ENCODE measurements around the gene TMCC3.

The TMCC3 gene

GRCh38 chr12:94590428-94590827, 59.9 kb downstream of the TMCC3 start:
- no peak for DNase-seq (ENCODE audit: low read depth)
- no peak overlapping the region for H3K4me3 ChIP-seq (ENCODE audit: control insufficient read depth, low read depth, low read length)
- TF ChIP-seq CTCF (IDR thresholded peaks at IDR 0.05; ENCODE audit: control insufficient read depth, insufficient read depth, low read depth, low read length, missing control alignments), result no peak

DNA sequence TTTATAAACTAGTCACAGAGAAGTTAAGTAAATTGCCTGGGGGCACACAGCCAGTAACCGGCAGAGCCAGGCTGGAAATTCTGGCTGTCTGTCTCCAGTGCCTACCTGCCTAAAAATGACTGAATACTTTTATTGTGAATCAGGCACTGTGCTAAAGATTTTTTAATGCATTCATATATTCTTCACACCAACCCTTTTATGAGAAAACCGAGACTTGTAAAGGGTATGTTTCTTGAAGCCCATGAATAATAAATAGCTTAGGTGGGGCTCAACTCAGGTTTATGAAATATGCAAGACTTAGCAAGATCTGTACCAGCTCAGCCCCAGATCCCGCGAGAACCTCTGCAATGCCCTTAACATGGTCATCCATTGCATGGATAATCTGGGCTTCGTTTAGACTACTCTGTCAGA, 60.8 kb downstream of the TMCC3 start:
- no peak overlapping the region for H3K4me3 ChIP-seq (ENCODE audit: control insufficient read depth, low read depth, low read length)
- no peak for TF ChIP-seq CTCF (IDR thresholded peaks at IDR 0.05; ENCODE audit: control insufficient read depth, insufficient read depth, low read depth, low read length, missing control alignments)
- no peak for DNase-seq (ENCODE audit: low read depth)

DNA sequence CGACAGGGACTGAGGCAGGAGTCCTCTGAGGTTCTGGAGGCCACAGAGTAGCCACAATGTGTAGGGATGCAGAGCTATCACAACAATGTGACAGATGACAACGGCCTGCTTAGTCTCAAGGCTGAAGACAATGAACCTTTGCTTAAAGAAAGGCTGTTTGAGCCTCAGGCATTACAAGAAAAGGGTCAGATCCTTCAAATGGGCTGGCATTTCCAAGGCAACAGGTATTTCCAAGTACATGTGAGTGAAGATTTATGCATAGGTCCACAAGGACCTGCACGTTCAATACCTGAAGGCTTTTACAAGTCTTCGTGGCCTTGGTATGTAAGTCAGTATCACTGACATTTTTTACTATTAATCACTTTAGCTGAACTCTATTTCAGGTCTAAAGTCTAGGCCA, 62.0 kb downstream of the TMCC3 start:
- no peak for DNase-seq (ENCODE audit: low read depth)
- no peak for TF ChIP-seq CTCF (IDR thresholded peaks at IDR 0.05; ENCODE audit: control insufficient read depth, insufficient read depth, low read depth, low read length, missing control alignments)
- H3K4me3 ChIP-seq (ENCODE audit: control insufficient read depth, low read depth, low read length), result no peak overlapping the region

- no peak for TF ChIP-seq CTCF (IDR thresholded peaks at IDR 0.05; ENCODE audit: control insufficient read depth, insufficient read depth, low read depth, low read length, missing control alignments)
- no peak for DNase-seq (ENCODE audit: low read depth)
Measured at GRCh38 chr12:94587266-94588241, 62.8 kb downstream of the TMCC3 start.

DNA sequence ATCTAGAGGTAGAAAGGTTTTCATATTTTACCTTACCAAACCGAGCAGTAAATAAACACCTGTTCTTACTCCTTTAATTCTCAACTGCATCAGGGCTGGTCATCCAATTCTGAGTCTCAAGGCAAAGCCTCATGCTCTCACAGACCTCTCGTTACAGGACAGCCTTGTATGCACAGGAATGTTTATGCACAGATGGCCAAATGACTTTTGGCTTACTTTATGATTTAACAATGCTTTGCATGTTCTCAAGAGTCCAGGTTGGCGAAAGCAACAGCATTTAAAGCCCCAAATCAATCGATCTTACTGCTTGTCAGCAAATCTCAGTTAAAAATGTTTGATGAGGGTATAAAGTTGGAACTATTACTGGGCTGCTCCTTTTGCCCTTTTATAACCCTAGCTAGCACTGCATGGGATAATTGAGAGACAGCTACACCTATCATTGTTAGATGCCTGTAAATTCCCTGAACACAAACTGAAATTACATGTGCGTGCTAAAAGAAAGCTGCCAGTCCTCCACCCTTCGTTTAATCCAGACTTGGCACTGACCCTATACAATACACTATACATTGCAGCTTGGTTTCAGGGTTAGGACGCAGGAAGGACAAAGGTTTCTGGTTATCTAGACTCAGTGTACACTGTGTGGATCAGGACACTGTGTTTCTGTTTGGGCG, 63.6 kb downstream of the TMCC3 start:
- no peak for DNase-seq (ENCODE audit: low read depth)
- no peak for TF ChIP-seq CTCF (IDR thresholded peaks at IDR 0.05; ENCODE audit: control insufficient read depth, insufficient read depth, low read depth, low read length, missing control alignments)
- H3K4me3 ChIP-seq (ENCODE audit: control insufficient read depth, low read depth, low read length), result no peak overlapping the region

More at GRCh38 chr12:94587266-94588241, 62.8 kb downstream of the TMCC3 start:
- H3K4me3 ChIP-seq (ENCODE audit: control insufficient read depth, low read depth, low read length), result no peak overlapping the region

GRCh38 chr12:94585626-94586025, 64.7 kb downstream of the TMCC3 start:
- TF ChIP-seq CTCF (IDR thresholded peaks at IDR 0.05; ENCODE audit: control insufficient read depth, insufficient read depth, low read depth, low read length, missing control alignments), result no peak
- no peak overlapping the region for H3K4me3 ChIP-seq (ENCODE audit: control insufficient read depth, low read depth, low read length)
- no peak for DNase-seq (ENCODE audit: low read depth)
